Left lobe of liver (tissue), 2 donors: ENCODE measurements around the gene DCAF15. TPM values are rescaled to one million over a fixed set of nuclear protein-coding genes. Genes with fewer than 3 reads are reported as not detected.
A peak's percentile ranks its signal among the peaks of the same experiment; 100 is the strongest.

Experiments used
- ATAC-seq: fragments of 200-7000 bp; cut with Tn5 transposase; one replicate; pipeline ENCODE4 v1.9.1; 2020; ENCODE audit warnings: mild to moderate bottlenecking, moderate library complexity
- DNase-seq: peaks from one replicate; pipeline ENCODE4 v3.0.0-alpha.2; 2020; ENCODE audit warnings: low spot score
- total RNA-seq: library from RNA; stranded (reverse); gene quantifications from one replicate; pipeline ENCODE4 v1.2.1, GENCODE V29; 2021
- donor health status: DM: no; HTN: no; CAD: no; lungs with moderate emphysema.
- donor health status: DM: no; HTN: yes; CAD: no.

DCAF15 gene
- total RNA-seq, 1 donor from 2014 or later, result 11.4 TPM

DNA sequence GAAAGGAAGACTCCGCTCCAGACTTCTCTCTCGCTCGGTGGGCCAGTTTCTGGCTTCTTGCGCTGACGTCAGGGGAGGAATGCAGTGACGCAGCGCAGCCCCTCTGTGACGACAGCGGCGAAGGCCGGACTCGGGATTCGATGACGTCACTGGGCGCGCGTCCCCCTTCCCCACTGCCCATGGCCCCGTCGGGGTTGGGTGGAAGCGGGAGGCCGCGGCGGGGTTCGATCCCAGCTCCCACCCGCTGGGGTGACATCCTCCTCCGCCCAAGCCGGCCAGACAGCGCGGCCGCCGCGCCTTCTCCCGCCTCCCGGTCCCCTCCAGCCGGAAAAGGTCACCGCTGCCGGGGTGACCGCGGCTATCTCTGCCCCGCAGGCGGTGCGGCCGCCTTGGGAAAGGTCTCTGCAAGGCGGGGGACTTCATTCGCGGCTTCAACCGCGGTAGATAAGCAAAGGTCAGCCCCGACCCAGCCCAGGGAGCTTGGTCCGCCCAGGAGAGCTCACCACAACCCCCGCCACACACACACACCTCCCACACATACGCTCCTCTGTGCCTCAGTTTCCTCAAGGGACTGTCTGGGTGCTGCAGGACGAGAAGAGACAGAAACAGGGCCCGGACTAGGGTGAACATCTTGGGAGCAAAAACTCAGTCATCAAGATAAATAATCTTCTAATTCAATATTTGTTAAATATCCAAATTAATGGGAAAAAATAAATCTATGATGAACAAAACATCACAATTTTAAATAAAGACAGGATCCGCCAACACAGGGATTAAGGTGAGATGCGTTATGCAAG, 54.7 kb downstream of the DCAF15 start:
- DNase-seq (no peak), ATAC-seq (peak; percentile 37)

Other genes starting within 250 kb of the DCAF15 start
- gene MRI1, start 188.0 kb upstream of the DCAF15 start, total RNA-seq, result 32.2 TPM
- 35.6 TPM for gene C19orf53, start 178.1 kb upstream of the DCAF15 start, total RNA-seq
- gene ZSWIM4, start 157.1 kb upstream of the DCAF15 start, total RNA-seq, result 1.5 TPM
- not detected for gene NANOS3, start 75.4 kb upstream of the DCAF15 start, total RNA-seq
- gene BRME1, start 46.4 kb upstream of the DCAF15 start, total RNA-seq, result 1.3 TPM
- gene CC2D1A, start 46.3 kb upstream of the DCAF15 start, total RNA-seq, result 24.9 TPM
- gene PODNL1, start 14.1 kb upstream of the DCAF15 start, total RNA-seq, result not detected
- gene RFX1, start 53.8 kb downstream of the DCAF15 start, total RNA-seq, result 7.0 TPM
- not detected for gene RLN3, start 75.6 kb downstream of the DCAF15 start, total RNA-seq
- gene IL27RA, start 79.3 kb downstream of the DCAF15 start, total RNA-seq, result 1.4 TPM
- 42.7 TPM for gene PALM3, start 109.6 kb downstream of the DCAF15 start, total RNA-seq
- 15.2 TPM for gene MISP3, start 120.3 kb downstream of the DCAF15 start, total RNA-seq
- not detected for gene C19orf67, start 133.3 kb downstream of the DCAF15 start, total RNA-seq
- gene SAMD1, start 138.2 kb downstream of the DCAF15 start, total RNA-seq, result 19.1 TPM
- gene PRKACA, start 165.3 kb downstream of the DCAF15 start, total RNA-seq, result 78.4 TPM
- 0.45 TPM for gene ASF1B, start 184.1 kb downstream of the DCAF15 start, total RNA-seq